ENCODE results near the gene PCNX3. TPM values are rescaled to one million over a fixed set of nuclear protein-coding genes. Genes with fewer than 3 reads are reported as not detected.
"Not testable (repeated sequence)": the region's sequence is repeated elsewhere in the genome, so short reads cannot be mapped to it uniquely, and the experiment has no call there.

Gene PCNX3
- total RNA-seq, 1 experiment from 2014 or later = 74.5 TPM

DNA sequence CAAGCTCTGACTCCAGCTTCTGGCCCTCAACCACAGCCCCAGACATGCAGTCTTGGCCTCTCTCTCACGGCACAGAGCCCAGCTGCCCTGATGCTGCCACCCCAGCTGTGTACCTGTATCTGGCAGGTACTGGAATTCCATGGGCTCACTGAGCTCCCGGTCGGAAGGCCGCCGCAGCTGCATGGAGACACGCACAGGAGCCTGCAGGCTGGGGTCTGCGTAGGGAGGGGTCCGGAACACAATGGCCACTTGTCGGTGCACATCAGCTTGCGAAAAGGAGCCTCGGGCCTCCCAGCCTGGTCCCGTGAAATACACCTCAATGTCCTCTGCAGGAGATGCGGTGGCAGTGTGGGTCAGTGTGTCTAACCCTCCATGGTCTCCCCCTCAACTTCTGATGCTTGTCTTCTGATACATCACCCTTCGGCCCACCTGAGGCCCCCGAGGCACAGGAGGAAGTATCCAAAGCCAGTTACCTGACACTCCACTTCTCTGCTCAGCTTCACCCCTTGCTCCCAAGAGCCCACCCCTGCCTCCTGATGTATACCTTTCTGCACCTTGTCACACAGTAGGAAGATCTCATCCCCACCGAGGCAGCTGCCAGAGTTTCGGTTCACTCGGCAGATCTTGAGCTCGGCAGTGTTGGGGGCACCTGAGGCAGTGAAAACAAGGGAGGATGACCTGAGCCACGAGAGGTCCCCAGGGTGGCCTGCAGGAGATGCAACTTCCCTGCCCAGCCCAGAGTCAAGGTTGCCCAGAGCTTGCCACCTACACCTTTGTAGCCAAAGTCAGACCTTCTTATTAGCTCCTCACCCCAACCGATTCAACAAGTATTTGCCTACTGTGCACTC is 42.8 kb downstream of the PCNX3 start:
- no peak overlapping the region for H3K4me3 ChIP-seq (ENCODE audit: low read depth in 2 of 2, low read length in 2 of 2)
- BruUV-seq (replicated peaks) = no TSS peak
- TF ChIP-seq, protein P1, sequence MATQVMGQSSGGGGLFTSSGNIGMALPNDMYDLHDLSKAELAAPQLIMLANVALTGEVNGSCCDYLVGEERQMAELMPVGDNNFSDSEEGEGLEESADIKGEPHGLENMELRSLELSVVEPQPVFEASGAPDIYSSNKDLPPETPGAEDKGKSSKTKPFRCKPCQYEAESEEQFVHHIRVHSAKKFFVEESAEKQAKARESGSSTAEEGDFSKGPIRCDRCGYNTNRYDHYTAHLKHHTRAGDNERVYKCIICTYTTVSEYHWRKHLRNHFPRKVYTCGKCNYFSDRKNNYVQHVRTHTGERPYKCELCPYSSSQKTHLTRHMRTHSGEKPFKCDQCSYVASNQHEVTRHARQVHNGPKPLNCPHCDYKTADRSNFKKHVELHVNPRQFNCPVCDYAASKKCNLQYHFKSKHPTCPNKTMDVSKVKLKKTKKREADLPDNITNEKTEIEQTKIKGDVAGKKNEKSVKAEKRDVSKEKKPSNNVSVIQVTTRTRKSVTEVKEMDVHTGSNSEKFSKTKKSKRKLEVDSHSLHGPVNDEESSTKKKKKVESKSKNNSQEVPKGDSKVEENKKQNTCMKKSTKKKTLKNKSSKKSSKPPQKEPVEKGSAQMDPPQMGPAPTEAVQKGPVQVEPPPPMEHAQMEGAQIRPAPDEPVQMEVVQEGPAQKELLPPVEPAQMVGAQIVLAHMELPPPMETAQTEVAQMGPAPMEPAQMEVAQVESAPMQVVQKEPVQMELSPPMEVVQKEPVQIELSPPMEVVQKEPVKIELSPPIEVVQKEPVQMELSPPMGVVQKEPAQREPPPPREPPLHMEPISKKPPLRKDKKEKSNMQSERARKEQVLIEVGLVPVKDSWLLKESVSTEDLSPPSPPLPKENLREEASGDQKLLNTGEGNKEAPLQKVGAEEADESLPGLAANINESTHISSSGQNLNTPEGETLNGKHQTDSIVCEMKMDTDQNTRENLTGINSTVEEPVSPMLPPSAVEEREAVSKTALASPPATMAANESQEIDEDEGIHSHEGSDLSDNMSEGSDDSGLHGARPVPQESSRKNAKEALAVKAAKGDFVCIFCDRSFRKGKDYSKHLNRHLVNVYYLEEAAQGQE (IDR thresholded peaks at IDR 0.05; ENCODE audit: insufficient read depth in 1 of 2, low read depth in 2 of 2, low read length in 1 of 2) = no peak
- TF ChIP-seq TCF7L2 (IDR thresholded peaks at IDR 0.05; ENCODE audit: low read depth, low read length) (no peak), SIN3A (IDR thresholded peaks at IDR 0.05; ENCODE audit: borderline replicate concordance, insufficient read depth, low read depth, low read length) (no peak), POLR2AphosphoS5 (IDR thresholded peaks at IDR 0.05; ENCODE audit: low read depth, low read length) (no peak)
- TF ChIP-seq, protein P2, sequence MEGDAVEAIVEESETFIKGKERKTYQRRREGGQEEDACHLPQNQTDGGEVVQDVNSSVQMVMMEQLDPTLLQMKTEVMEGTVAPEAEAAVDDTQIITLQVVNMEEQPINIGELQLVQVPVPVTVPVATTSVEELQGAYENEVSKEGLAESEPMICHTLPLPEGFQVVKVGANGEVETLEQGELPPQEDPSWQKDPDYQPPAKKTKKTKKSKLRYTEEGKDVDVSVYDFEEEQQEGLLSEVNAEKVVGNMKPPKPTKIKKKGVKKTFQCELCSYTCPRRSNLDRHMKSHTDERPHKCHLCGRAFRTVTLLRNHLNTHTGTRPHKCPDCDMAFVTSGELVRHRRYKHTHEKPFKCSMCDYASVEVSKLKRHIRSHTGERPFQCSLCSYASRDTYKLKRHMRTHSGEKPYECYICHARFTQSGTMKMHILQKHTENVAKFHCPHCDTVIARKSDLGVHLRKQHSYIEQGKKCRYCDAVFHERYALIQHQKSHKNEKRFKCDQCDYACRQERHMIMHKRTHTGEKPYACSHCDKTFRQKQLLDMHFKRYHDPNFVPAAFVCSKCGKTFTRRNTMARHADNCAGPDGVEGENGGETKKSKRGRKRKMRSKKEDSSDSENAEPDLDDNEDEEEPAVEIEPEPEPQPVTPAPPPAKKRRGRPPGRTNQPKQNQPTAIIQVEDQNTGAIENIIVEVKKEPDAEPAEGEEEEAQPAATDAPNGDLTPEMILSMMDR (IDR thresholded peaks at IDR 0.05) = no peak
- no peak overlapping the region for H3K27ac ChIP-seq (ENCODE audit: low read length)
- in situ Hi-C loops (cut with HindIII; ENCODE audit: low pct_unique_long_range_greater_than_20kb, low sequenced_read_pairs) (no loop called here), intact Hi-C loops (cut with micrococcal nuclease; ENCODE audit: unreplicated experiment) (no loop called here)
- peaks cover 20% of the 10 kb centered on the region for H3K36me3 ChIP-seq (ENCODE audit: control insufficient read depth, insufficient read depth, low read length)
- H3K4me1 ChIP-seq (ENCODE audit: control insufficient read depth, insufficient read depth, low read length) = peaks cover 11% of the 10 kb centered on the region
- CTCF ChIA-PET = interaction anchor here (0.5 to 0.6 kb wide), 2 partner anchors 187 to 231 kb away, joined by 3 to 4 read pairs; no protein-coding TSS in a partner anchor
- no peaks in the 10 kb centered on the region for H3K27me3 ChIP-seq (ENCODE audit: control insufficient read depth, insufficient read depth, low read length)
- no peaks in the 10 kb centered on the region for H3K9me3 ChIP-seq (ENCODE audit: control insufficient read depth, insufficient read depth, low read depth, low read length)
- ATAC-seq (no peak), DNase-seq (ENCODE audit: low read depth, low spot score) (no peak)
- POLR2A ChIA-PET = no interaction called here

DNA sequence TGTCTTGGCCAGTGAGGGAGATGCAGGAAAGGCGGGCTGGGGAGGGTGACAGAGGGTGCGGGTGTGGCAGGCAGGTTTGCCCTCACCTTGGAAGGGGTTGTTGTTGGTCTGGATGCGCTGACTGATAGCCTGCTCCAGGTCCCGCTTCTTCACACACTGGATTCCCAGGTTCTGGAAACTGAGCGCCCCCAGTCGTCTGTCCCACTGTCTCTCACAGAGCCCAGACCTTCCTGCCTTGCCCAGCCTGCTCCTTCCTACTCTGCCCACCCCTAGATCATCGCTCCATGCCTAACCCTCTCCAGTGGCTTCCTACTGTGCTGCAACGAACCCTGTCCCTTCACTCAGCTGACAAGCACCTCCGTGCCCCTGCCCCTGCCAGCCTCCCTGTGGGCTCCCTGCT is 44.5 kb downstream of the PCNX3 start:
- DNase-seq (ENCODE audit: low read depth, low spot score) (no peak), ATAC-seq (no peak)
- no peak overlapping the region for H3K27ac ChIP-seq (ENCODE audit: low read length)
- POLR2A ChIA-PET = interaction anchor here (0.6 kb wide), 1 partner anchor 151 kb away, joined by 4 read pairs; no protein-coding TSS in a partner anchor
- peaks cover 20% of the 10 kb centered on the region for H3K36me3 ChIP-seq (ENCODE audit: control insufficient read depth, insufficient read depth, low read length)
- in situ Hi-C loops (cut with HindIII; ENCODE audit: low pct_unique_long_range_greater_than_20kb, low sequenced_read_pairs) = no loop called here
- H3K4me3 ChIP-seq (ENCODE audit: low read depth in 2 of 2, low read length in 2 of 2) = no peak overlapping the region
- CTCF ChIA-PET = no interaction called here
- peaks cover 11% of the 10 kb centered on the region for H3K4me1 ChIP-seq (ENCODE audit: control insufficient read depth, insufficient read depth, low read length)
- no peaks in the 10 kb centered on the region for H3K27me3 ChIP-seq (ENCODE audit: control insufficient read depth, insufficient read depth, low read length)
- intact Hi-C loops (cut with micrococcal nuclease; ENCODE audit: unreplicated experiment) = no loop called here
- no TSS peak for BruUV-seq (replicated peaks)
- H3K9me3 ChIP-seq (ENCODE audit: control insufficient read depth, insufficient read depth, low read depth, low read length) = no peaks in the 10 kb centered on the region
- TF ChIP-seq SIN3A (IDR thresholded peaks at IDR 0.05; ENCODE audit: borderline replicate concordance, insufficient read depth, low read depth, low read length) = no peak
- no peak for TF ChIP-seq POLR2AphosphoS5 (IDR thresholded peaks at IDR 0.05; ENCODE audit: low read depth, low read length)

DNA sequence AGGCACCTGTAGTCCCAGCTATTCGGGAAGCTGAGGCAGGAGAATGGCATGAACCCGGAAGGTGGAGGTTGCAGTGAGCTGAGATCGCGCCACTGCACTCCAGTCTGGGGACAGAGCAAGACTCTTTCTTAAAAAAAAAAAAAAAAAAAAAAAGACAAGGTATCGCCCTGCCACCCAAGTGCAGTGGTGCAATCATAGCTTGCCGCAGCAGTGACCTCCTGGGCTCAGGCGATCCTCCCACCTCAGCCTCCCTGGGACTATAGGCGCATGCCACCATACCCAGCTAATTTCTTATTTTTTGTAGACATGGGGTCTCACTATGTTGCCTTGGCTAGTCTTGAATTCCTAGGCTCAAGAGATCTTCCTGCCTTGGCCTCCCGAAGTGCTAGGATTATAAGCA is 45.3 kb downstream of the PCNX3 start:
- ATAC-seq; H3K27me3 ChIP-seq (ENCODE audit: control insufficient read depth, insufficient read depth, low read length); POLR2A ChIA-PET; in situ Hi-C loops (cut with HindIII; ENCODE audit: low pct_unique_long_range_greater_than_20kb, low sequenced_read_pairs); H3K9me3 ChIP-seq (ENCODE audit: control insufficient read depth, insufficient read depth, low read depth, low read length); BruUV-seq (replicated peaks); DNase-seq (ENCODE audit: low read depth, low spot score); intact Hi-C loops (cut with micrococcal nuclease; ENCODE audit: unreplicated experiment): not testable (repeated sequence)
- CTCF ChIA-PET = interaction anchor here (0.6 kb wide), 1 partner anchor 100 kb away, joined by 10 read pairs; no protein-coding TSS in a partner anchor
- H3K27ac ChIP-seq (ENCODE audit: low read length) = 0 out of 2 replicates have a peak overlapping the region, but pooled peaks have one; percentile 93
- H3K36me3 ChIP-seq (ENCODE audit: control insufficient read depth, insufficient read depth, low read length) = peaks cover 20% of the 10 kb centered on the region
- H3K4me1 ChIP-seq (ENCODE audit: control insufficient read depth, insufficient read depth, low read length) = peaks cover 11% of the 10 kb centered on the region
- peak overlapping the region in 1 of 2 experiments; percentile 100; a peak in 1 of 4 replicates for H3K4me3 ChIP-seq (ENCODE audit: low read depth in 2 of 2, low read length in 2 of 2)

Data from Panc1 (cell line).